ENCODE results near the gene BARX1. TPM values are rescaled to one million over a fixed set of nuclear protein-coding genes. Genes with fewer than 3 reads are reported as not detected.
"Not testable (repeated sequence)": the region's sequence is repeated elsewhere in the genome, so short reads cannot be mapped to it uniquely, and the experiment has no call there.

BARX1 gene
- total and polyA plus RNA-seq, 12 donors = 0.32 TPM; not detected in 11

DNA sequence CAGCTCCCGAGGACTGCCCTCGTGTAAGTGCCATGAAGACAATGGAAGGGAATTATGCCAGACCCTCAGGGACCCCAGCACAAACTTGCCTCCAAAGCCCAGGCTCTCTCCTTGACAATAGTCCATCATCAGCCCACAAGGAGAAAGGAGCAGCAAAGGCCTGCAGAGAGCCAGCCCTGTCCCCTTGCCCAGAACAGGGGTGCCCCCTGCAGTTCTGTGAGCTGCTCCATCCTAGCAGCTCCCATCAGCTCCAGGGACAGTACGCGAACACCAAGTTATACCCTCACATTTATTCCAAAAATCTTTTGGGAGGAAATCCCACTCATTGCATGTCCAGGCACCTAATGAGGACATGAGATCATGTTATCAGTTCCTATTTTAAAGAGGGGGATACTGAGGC lies 11.1 kb downstream of the BARX1 start:
- Histone ChIP-seq H3K36me3 (replicated peaks in 1 of 2) (no peaks in the 10 kb centered on the region), H3K9me3 (replicated peaks in 1 of 3) (no peaks in the 10 kb centered on the region), H3K27ac (no peak overlapping the region), H3K27me3 (peaks cover 57% of the 10 kb centered on the region), H3K4me1 (replicated peaks in 1 of 2) (peaks cover 7 to 8% of the 10 kb centered on the region in 2 donors), H3K4me3 (no peak overlapping the region)
- intact Hi-C loops (cut with DNase I) = no loop called here
- WGBS, 4 donors = 57 to 79% (median 70%) methylated on average over 2 to 4 of the region's 4 CpGs
- DNase-seq = no peak
- no peak for TF ChIP-seq POLR2A (IDR thresholded peaks at IDR 0.05)
- TF ChIP-seq, protein P1, sequence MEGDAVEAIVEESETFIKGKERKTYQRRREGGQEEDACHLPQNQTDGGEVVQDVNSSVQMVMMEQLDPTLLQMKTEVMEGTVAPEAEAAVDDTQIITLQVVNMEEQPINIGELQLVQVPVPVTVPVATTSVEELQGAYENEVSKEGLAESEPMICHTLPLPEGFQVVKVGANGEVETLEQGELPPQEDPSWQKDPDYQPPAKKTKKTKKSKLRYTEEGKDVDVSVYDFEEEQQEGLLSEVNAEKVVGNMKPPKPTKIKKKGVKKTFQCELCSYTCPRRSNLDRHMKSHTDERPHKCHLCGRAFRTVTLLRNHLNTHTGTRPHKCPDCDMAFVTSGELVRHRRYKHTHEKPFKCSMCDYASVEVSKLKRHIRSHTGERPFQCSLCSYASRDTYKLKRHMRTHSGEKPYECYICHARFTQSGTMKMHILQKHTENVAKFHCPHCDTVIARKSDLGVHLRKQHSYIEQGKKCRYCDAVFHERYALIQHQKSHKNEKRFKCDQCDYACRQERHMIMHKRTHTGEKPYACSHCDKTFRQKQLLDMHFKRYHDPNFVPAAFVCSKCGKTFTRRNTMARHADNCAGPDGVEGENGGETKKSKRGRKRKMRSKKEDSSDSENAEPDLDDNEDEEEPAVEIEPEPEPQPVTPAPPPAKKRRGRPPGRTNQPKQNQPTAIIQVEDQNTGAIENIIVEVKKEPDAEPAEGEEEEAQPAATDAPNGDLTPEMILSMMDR (IDR thresholded peaks at IDR 0.05) = no peak

DNA sequence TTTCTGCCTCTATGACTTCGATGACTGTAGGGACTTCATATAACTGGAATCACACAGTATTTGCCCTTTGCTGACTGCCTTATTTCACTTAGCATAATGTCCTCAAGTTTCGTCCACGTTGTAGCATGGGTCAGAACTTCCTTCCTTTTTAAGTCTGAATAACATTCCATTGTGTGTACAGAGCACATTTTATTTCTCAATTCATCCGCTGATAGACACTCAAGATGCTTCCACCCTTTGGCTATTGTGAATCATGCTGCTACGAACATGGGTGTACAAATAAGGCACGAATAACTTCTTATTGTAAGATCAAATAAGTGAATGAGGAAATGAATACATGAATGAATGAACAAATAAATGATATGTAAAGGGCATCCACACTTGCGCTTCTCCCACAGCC lies 13.0 kb downstream of the BARX1 start:
- intact Hi-C loops (cut with DNase I) = no loop called here
- Histone ChIP-seq H3K9me3 (replicated peaks in 1 of 3) (no peaks in the 10 kb centered on the region), H3K27ac (no peak overlapping the region), H3K4me1 (replicated peaks in 1 of 2) (peaks cover 7 to 8% of the 10 kb centered on the region in 2 donors), H3K4me3 (no peak overlapping the region), H3K27me3 (peaks cover 39% of the 10 kb centered on the region), H3K36me3 (replicated peaks in 1 of 2) (no peaks in the 10 kb centered on the region)
- no peak for DNase-seq
- TF ChIP-seq, protein P1 (IDR thresholded peaks at IDR 0.05) = no peak
- no peak for TF ChIP-seq POLR2A (IDR thresholded peaks at IDR 0.05)
- 49 to 62% (median 58%) methylated on average over 7 of the region's 7 CpGs for WGBS, 4 donors

DNA sequence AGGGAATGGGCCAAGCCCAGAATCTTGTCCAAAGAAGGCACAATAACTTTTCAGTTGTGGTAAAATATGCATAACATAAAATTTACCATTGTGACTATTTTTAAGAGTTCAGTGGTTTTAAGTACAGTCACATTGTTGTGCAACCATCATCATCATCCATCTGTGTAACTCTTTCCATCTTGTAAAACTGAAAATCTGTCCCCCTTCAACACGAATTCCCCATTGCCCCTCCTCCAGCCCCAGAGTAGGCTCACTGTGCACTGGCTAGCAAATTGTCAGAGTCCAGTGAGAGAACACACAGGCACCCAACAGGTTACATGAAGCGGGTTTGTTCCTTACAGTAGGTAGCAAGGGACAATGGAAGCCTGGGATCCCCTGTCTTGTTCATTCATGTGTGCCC lies 13.7 kb downstream of the BARX1 start:
- Histone ChIP-seq H3K9me3 (replicated peaks in 1 of 3) (no peaks in the 10 kb centered on the region), H3K4me3 (no peak overlapping the region), H3K27ac (no peak overlapping the region), H3K4me1 (replicated peaks in 1 of 2) (peaks cover 7 to 8% of the 10 kb centered on the region in 2 donors), H3K27me3 (peaks cover 34% of the 10 kb centered on the region), H3K36me3 (replicated peaks in 1 of 2) (no peaks in the 10 kb centered on the region)
- WGBS, 4 donors = 30 to 69% (median 61%) methylated on average over 1 to 2 of the region's 2 CpGs
- intact Hi-C loops (cut with DNase I) = no loop called here
- TF ChIP-seq POLR2A (IDR thresholded peaks at IDR 0.05) = no peak
- TF ChIP-seq, protein P1 (IDR thresholded peaks at IDR 0.05) = no peak
- DNase-seq = no peak

DNA sequence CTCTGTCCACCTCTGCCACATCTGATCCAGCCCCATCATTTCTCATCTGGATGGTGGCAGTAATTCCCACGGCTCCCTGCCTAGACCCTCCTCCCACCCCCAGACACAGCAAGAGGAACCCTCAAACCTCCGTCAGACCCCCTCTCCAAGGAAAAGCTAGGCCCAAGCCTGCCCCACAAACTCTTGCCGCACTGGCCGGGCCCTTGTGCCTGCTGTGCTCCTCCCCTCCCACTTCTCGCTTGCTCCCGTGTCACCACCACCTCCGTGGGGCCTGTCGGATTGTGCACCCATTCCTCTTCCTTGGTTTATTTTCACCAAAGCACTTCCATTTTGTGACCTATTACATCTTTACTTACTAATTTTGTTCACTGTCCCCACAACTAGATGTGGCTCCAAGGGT lies 14.2 kb downstream of the BARX1 start:
- Histone ChIP-seq H3K4me3 (no peak overlapping the region), H3K9me3 (replicated peaks in 1 of 3) (no peaks in the 10 kb centered on the region), H3K27me3 (peaks cover 28% of the 10 kb centered on the region), H3K27ac (no peak overlapping the region), H3K36me3 (replicated peaks in 1 of 2) (no peaks in the 10 kb centered on the region), H3K4me1 (replicated peaks in 1 of 2) (peaks cover 4 to 6% of the 10 kb centered on the region in 2 donors)
- TF ChIP-seq, protein P1 (IDR thresholded peaks at IDR 0.05) = no peak
- no peak for TF ChIP-seq POLR2A (IDR thresholded peaks at IDR 0.05)
- 82 to 90% (median 87%) methylated on average over 8 of the region's 8 CpGs for WGBS, 4 donors
- DNase-seq = no peak
- intact Hi-C loops (cut with DNase I) = no loop called here

DNA sequence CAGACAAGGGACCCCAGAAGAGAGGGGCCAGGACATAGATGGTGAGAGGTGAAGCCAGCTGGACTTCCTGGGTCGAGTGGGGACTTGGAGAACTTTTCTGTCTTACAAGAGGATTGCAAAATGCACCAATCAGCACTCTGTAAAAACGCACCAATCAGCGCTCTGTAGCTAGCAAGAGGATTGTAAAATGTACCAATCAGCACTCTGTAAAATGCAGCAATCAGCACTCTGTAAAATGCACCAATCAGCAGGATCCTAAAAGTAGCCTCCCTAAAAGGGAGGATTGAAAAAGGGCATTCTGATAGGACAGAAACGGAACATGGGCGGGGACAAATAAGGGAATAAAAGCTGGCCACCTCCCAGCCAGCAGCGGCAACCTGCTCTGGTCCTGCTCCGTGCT lies 15.6 kb downstream of the BARX1 start:
- H3K4me3 ChIP-seq; H3K9me3 ChIP-seq (replicated peaks in 1 of 3); H3K4me1 ChIP-seq (replicated peaks in 1 of 2); H3K36me3 ChIP-seq (replicated peaks in 1 of 2); DNase-seq; H3K27ac ChIP-seq; intact Hi-C loops (cut with DNase I): not testable (repeated sequence)
- H3K27me3 ChIP-seq = peaks cover 16% of the 10 kb centered on the region
- WGBS, 4 donors = 83 to 86% (median 84%) methylated on average over 7 of the region's 7 CpGs
